ENCODE data around the gene RTL10. TPM values are rescaled to one million over a fixed set of nuclear protein-coding genes. Genes with fewer than 3 reads are reported as not detected.
A peak's percentile ranks its signal among the peaks of the same experiment; 100 is the strongest.

Gene RTL10
- total RNA-seq, 4 donors from 2014 or later: 2.5 to 26.1 (median 22.8) TPM

DNA sequence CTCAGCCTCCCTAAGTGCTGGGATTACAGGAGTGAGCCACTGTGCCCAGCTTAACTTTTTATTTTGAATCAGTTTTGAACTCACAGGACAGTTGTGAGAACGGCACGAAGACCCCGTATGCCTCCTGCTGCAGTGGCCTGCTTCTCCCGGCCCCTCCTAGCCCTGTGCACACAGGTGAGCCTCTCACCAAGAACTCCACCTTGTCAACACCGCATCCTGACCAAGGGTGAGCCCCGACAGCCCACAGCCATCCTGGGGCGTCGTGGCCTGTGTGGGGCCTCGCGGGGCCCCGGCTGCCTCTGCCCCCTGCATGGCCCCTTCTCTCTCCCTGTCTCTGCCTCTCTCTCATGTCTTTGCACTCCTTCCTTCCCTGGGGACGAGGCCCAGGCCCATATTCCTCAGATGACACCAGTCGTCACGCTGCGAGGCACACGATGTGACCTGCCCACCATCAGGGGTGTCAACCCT lies 38.8 kb downstream of the RTL10 start:
- H3K9me3 ChIP-seq: no peaks in the 10 kb centered on the region
- no peaks in the 10 kb centered on the region for H3K4me1 ChIP-seq
- DNase-seq: no peak
- TF ChIP-seq, protein P1, sequence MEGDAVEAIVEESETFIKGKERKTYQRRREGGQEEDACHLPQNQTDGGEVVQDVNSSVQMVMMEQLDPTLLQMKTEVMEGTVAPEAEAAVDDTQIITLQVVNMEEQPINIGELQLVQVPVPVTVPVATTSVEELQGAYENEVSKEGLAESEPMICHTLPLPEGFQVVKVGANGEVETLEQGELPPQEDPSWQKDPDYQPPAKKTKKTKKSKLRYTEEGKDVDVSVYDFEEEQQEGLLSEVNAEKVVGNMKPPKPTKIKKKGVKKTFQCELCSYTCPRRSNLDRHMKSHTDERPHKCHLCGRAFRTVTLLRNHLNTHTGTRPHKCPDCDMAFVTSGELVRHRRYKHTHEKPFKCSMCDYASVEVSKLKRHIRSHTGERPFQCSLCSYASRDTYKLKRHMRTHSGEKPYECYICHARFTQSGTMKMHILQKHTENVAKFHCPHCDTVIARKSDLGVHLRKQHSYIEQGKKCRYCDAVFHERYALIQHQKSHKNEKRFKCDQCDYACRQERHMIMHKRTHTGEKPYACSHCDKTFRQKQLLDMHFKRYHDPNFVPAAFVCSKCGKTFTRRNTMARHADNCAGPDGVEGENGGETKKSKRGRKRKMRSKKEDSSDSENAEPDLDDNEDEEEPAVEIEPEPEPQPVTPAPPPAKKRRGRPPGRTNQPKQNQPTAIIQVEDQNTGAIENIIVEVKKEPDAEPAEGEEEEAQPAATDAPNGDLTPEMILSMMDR (IDR thresholded peaks at IDR 0.05): no peak
- H3K27ac ChIP-seq: no peak overlapping the region
- no peaks in the 10 kb centered on the region for H3K27me3 ChIP-seq
- no peak overlapping the region for H3K4me3 ChIP-seq
- no peaks in the 10 kb centered on the region for H3K36me3 ChIP-seq

DNA sequence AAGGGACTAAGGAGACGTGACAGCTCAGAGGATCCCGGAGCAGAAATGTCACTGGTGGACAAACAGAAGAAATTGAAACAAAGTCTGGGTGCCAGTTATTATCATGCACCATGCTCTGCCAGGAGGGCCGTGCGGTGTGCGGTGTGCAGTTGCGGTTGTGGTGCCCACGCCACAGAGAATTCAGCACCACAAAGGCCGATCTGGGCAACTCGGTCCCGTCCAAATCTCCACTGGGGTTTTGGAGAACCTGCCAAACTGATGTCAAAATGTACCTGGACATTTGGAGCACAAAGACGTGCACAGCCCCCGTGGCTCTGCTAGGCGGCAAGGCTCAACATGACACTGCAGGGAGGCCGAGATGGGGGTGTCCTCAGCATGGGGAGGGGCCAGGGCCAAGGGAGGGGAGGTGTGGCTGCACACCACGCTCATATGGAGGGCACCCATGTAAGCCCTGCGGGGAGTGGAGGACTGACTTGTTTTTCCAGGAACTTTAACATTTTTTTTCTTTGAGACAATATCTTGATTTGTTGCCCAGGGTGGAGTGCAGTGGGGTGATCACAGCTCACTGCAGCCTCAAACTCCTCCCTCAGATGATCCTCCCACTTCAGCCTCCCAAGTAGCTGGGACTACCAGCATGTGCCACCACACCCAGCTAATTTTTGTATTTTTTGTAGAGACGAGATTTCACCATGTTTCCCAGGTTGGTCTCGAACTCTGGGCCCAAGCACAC lies 39.4 kb downstream of the RTL10 start:
- no peaks in the 10 kb centered on the region for H3K4me1 ChIP-seq
- no peaks in the 10 kb centered on the region for H3K9me3 ChIP-seq
- H3K4me3 ChIP-seq: no peak overlapping the region
- DNase-seq: no peak
- no peaks in the 10 kb centered on the region for H3K36me3 ChIP-seq
- no peaks in the 10 kb centered on the region for H3K27me3 ChIP-seq
- H3K27ac ChIP-seq: no peak overlapping the region
- TF ChIP-seq, protein P1 (IDR thresholded peaks at IDR 0.05): no peak
- no peak for TF ChIP-seq POLR2A (IDR thresholded peaks at IDR 0.05)

DNA sequence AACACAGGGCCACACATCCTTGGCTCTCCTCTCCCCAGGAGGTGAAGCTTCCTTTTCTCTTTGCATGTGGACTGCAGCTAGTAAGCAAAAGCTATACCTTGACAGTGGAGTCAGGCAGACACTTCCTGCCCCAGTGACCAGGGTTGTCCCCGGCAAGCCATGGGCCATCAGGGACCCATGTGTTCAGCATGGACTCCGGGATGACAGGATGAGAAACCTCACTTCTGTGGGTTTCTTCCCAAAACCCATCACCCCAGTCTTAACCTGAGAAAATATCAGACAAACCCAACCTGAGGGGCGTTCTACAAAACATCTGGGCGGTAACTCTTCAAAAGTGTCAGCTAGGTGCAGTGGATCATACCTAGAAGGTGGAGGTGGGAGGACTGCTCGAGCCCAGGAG lies 40.2 kb downstream of the RTL10 start:
- Histone ChIP-seq H3K9me3 (no peaks in the 10 kb centered on the region), H3K27me3 (no peaks in the 10 kb centered on the region), H3K4me3 (no peak overlapping the region), H3K27ac (no peak overlapping the region), H3K36me3 (no peaks in the 10 kb centered on the region), H3K4me1 (no peaks in the 10 kb centered on the region)
- DNase-seq: no peak
- TF ChIP-seq POLR2A (IDR thresholded peaks at IDR 0.05): no peak
- TF ChIP-seq, protein P1 (IDR thresholded peaks at IDR 0.05): no peak

- no peaks in the 10 kb centered on the region for H3K27me3 ChIP-seq
- no peak for DNase-seq
- H3K4me1 ChIP-seq: no peaks in the 10 kb centered on the region
- no peak overlapping the region for H3K27ac ChIP-seq
- H3K4me3 ChIP-seq: no peak overlapping the region
- TF ChIP-seq, protein P1 (IDR thresholded peaks at IDR 0.05): no peak
- TF ChIP-seq POLR2A (IDR thresholded peaks at IDR 0.05): no peak
- no peaks in the 10 kb centered on the region for H3K36me3 ChIP-seq
- no peaks in the 10 kb centered on the region for H3K9me3 ChIP-seq
These were observed 41.8 kb downstream of the RTL10 start for GRCh38 chr22:19812910-19813309.

DNA sequence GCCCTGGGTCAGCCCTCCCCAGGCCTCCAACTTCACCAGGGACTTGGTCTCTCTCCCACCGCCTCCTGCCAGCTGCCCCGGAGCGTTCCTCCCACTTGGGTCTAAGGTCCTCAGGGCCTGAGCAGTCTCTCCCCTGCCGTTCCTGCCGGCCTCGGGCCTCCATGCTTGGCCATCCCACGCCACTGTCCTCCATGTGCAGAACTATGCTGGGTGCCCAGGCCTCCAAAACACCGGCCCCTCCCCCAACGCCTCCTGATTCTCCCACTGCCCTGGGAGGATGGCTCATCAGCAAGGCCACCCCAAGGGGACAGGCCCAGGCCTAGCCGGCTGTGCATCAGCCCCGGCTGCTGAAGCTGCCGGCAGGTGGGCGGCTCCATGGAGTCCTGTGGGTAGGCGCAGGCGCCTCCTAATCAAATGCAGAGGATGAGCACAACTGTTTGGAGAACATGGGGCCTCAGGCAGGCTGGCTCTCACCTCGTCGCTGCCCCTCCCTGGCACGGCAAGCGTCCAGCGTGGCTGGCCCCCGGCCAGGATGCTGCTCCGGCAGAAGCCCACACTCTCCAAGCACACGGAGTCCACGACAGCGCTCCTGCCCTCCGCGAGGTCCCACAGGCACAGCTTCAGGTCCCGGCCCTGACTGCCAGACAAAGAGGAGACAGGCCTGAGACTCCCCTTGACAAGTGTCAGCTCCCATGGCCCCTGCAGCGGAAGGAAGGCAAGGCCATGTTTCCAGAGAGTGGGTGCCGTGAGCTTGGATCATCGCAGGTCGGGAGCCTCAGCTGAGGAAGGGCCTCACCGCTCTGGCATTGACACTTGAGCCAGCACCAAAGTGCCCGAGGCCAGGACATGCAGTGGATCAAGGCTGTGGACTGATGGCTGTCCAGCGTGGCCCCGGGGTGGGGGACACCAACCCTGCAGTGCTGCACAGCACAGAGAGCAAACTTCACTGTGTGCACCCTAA lies 42.6 kb downstream of the RTL10 start:
- Histone ChIP-seq H3K4me1 (peaks cover 0 to 2% (median 0%) of the 10 kb centered on the region in 4 donors), H3K27ac (no peak overlapping the region), H3K36me3 (no peaks in the 10 kb centered on the region), H3K9me3 (no peaks in the 10 kb centered on the region), H3K27me3 (no peaks in the 10 kb centered on the region), H3K4me3 (no peak overlapping the region)
- DNase-seq: peak in 1 of 3 donors; percentile 37
- no peak for TF ChIP-seq POLR2A (IDR thresholded peaks at IDR 0.05)
- TF ChIP-seq, protein P1 (IDR thresholded peaks at IDR 0.05): no peak
